H1 (cell line): ENCODE measurements around the gene CSE1L.
"Not testable (repeated sequence)": the region's sequence is repeated elsewhere in the genome, so short reads cannot be mapped to it uniquely, and the experiment has no call there.

Experiments
- BRCA1 ChIP-seq: IDR thresholded peaks from 2 replicates; pipeline ENCODE4 v1.6.1; 2012; ENCODE audit warnings: low read depth, low read length, improper control_type of control experiment
- EGR1 ChIP-seq: IDR thresholded peaks from 2 replicates; pipeline ENCODE4 v1.6.1; 2011; ENCODE audit warnings: low read depth, low read length, borderline replicate concordance
- EZH2 ChIP-seq: fragments of 200-600 bp; sonication (generic); IDR thresholded peaks from 2 replicates; pipeline ENCODE4 v1.7.1; 2012; ENCODE audit warnings: low read depth, mild to moderate bottlenecking, moderate library complexity, low read length, inconsistent platforms; ENCODE audit not compliant: severe bottlenecking
- FOSL1 ChIP-seq: IDR thresholded peaks from 2 replicates; pipeline ENCODE4 v1.6.1; 2011; ENCODE audit warnings: mild to moderate bottlenecking, low read depth, low read length, moderate library complexity; ENCODE audit not compliant: insufficient read depth
- NRF1 ChIP-seq: IDR thresholded peaks from 2 replicates; pipeline ENCODE4 v1.6.1; 2011; ENCODE audit warnings: mild to moderate bottlenecking, low read depth, low read length, improper control_type of control experiment
- SIRT6 ChIP-seq: IDR thresholded peaks from one replicate; pipeline ENCODE4 v1.7.1; 2012; ENCODE audit warnings: low read length, inconsistent platforms
- SP4 ChIP-seq: IDR thresholded peaks from 2 replicates; pipeline ENCODE4 v1.6.1; 2012; ENCODE audit warnings: low read length, inconsistent platforms
- YY1 ChIP-seq: IDR thresholded peaks from 2 replicates; pipeline ENCODE4 v1.6.1; 2011; ENCODE audit warnings: low read depth, mild to moderate bottlenecking, low read length
- TF ChIP-seq, protein P1 (sequence below), 3 experiments: IDR thresholded peaks; 1 replicate in 2 of 3; 2 replicates in 1 of 3; pipeline versions ENCODE4 v1.5.1 to v1.6.1; 2011; ENCODE audit warnings: low read length in 3 of 3, mild to moderate bottlenecking in 3 of 3, inconsistent platforms in 2 of 3, low read depth in 1 of 3, moderate library complexity in 1 of 3; ENCODE audit not compliant: insufficient read depth in 1 of 3; ENCODE audit errors: control extremely low read depth in 1 of 3

DNA sequence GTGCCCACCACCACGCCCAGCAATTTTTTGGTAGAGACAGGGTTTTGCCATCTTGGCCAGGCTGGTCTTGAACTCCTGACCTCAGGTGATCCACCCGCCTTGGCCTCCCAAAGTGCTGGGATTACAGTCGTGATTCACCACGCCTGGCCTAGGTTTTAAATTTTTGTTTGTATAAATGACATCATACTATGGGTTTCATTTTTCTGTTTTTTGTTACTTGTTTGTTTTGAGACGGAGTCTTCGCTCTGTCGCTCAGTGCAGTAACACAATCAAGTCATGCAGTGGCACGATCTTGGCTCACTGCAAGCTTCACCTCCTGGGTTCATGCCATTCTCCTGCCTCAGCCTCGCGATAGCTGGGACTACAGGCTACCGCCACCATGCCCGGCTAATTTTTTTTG, 36.2 kb downstream of the CSE1L start:
- TF ChIP-seq, protein P1, sequence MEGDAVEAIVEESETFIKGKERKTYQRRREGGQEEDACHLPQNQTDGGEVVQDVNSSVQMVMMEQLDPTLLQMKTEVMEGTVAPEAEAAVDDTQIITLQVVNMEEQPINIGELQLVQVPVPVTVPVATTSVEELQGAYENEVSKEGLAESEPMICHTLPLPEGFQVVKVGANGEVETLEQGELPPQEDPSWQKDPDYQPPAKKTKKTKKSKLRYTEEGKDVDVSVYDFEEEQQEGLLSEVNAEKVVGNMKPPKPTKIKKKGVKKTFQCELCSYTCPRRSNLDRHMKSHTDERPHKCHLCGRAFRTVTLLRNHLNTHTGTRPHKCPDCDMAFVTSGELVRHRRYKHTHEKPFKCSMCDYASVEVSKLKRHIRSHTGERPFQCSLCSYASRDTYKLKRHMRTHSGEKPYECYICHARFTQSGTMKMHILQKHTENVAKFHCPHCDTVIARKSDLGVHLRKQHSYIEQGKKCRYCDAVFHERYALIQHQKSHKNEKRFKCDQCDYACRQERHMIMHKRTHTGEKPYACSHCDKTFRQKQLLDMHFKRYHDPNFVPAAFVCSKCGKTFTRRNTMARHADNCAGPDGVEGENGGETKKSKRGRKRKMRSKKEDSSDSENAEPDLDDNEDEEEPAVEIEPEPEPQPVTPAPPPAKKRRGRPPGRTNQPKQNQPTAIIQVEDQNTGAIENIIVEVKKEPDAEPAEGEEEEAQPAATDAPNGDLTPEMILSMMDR (IDR thresholded peaks at IDR 0.05; ENCODE audit: control extremely low read depth in 1 of 3, insufficient read depth in 1 of 3, low read depth in 1 of 3, low read length in 3 of 3) = not testable (repeated sequence)
- TF ChIP-seq EZH2, SP4, YY1, NRF1, FOSL1, EGR1, BRCA1, SIRT6: not testable (repeated sequence)
